ENCODE results near the gene PLA2G4B. TPM values are rescaled to one million over a fixed set of nuclear protein-coding genes. Genes with fewer than 3 reads are reported as not detected.
A peak's percentile ranks its signal among the peaks of the same experiment; 100 is the strongest.

PLA2G4B gene
- total RNA-seq, 2 donors from 2014 or later, result 2.7 to 8.3 TPM

GRCh38 chr15:41885841-41886240 lies 47.2 kb downstream of the PLA2G4B start:
- no peak for ATAC-seq (replicated peaks)
- peaks cover 6% of the 10 kb centered on the region for H3K27me3 Mint-ChIP-seq
- no peaks in the 10 kb centered on the region for H3K9me3 Mint-ChIP-seq
- peaks cover 14% of the 10 kb centered on the region for H3K4me1 Mint-ChIP-seq
- no peak overlapping the region for H3K27ac Mint-ChIP-seq
- no peak overlapping the region for H3K4me3 Mint-ChIP-seq
- H3K36me3 Mint-ChIP-seq (ENCODE audit: low read depth), result no peaks in the 10 kb centered on the region

GRCh38 chr15:41886741-41887140 lies 48.1 kb downstream of the PLA2G4B start:
- H3K36me3 Mint-ChIP-seq (ENCODE audit: low read depth), result no peaks in the 10 kb centered on the region
- H3K9me3 Mint-ChIP-seq, result no peaks in the 10 kb centered on the region
- ATAC-seq (replicated peaks), result no peak
- no peak overlapping the region for H3K4me3 Mint-ChIP-seq
- H3K4me1 Mint-ChIP-seq, result peaks cover 9% of the 10 kb centered on the region
- H3K27ac Mint-ChIP-seq, result no peak overlapping the region
- H3K27me3 Mint-ChIP-seq, result no peaks in the 10 kb centered on the region

GRCh38 chr15:41887161-41887560 lies 48.5 kb downstream of the PLA2G4B start:
- peaks cover 9% of the 10 kb centered on the region for H3K4me1 Mint-ChIP-seq
- peak overlapping the region; percentile 46 for H3K27ac Mint-ChIP-seq
- no peaks in the 10 kb centered on the region for H3K36me3 Mint-ChIP-seq (ENCODE audit: low read depth)
- no peaks in the 10 kb centered on the region for H3K9me3 Mint-ChIP-seq
- no peak for ATAC-seq (replicated peaks)
- H3K27me3 Mint-ChIP-seq, result no peaks in the 10 kb centered on the region
- H3K4me3 Mint-ChIP-seq, result no peak overlapping the region

GRCh38 chr15:41887893-41888292 lies 49.2 kb downstream of the PLA2G4B start:
- Mint-ChIP-seq H3K9me3 (no peaks in the 10 kb centered on the region), H3K27me3 (no peaks in the 10 kb centered on the region), H3K36me3 (ENCODE audit: low read depth) (no peaks in the 10 kb centered on the region), H3K4me3 (no peak overlapping the region), H3K27ac (peak overlapping the region; percentile 46), H3K4me1 (peaks cover 14% of the 10 kb centered on the region)
- ATAC-seq (replicated peaks), result no peak

- H3K4me3 Mint-ChIP-seq, result peak overlapping the region; percentile 34
- no peaks in the 10 kb centered on the region for H3K27me3 Mint-ChIP-seq
- H3K9me3 Mint-ChIP-seq, result no peaks in the 10 kb centered on the region
- ATAC-seq (replicated peaks), result peak; percentile 49
- H3K4me1 Mint-ChIP-seq, result peaks cover 14% of the 10 kb centered on the region
- peak overlapping the region; percentile 85 for H3K27ac Mint-ChIP-seq
- no peaks in the 10 kb centered on the region for H3K36me3 Mint-ChIP-seq (ENCODE audit: low read depth)
These were observed 50.1 kb downstream of the PLA2G4B start for GRCh38 chr15:41888662-41889253.

- Mint-ChIP-seq H3K4me3 (no peak overlapping the region), H3K27ac (peak overlapping the region; percentile 85), H3K4me1 (peaks cover 16% of the 10 kb centered on the region), H3K27me3 (no peaks in the 10 kb centered on the region), H3K36me3 (ENCODE audit: low read depth) (no peaks in the 10 kb centered on the region), H3K9me3 (no peaks in the 10 kb centered on the region)
- no peak for ATAC-seq (replicated peaks)
These were observed 51.5 kb downstream of the PLA2G4B start for GRCh38 chr15:41890050-41890690.

- no peaks in the 10 kb centered on the region for H3K27me3 Mint-ChIP-seq
- H3K4me1 Mint-ChIP-seq, result peaks cover 16% of the 10 kb centered on the region
- H3K9me3 Mint-ChIP-seq, result no peaks in the 10 kb centered on the region
- no peak for ATAC-seq (replicated peaks)
- H3K4me3 Mint-ChIP-seq, result no peak overlapping the region
- H3K36me3 Mint-ChIP-seq (ENCODE audit: low read depth), result no peaks in the 10 kb centered on the region
- peak overlapping the region; percentile 85 for H3K27ac Mint-ChIP-seq
These were observed 52.6 kb downstream of the PLA2G4B start for GRCh38 chr15:41891226-41891625.

GRCh38 chr15:41891946-41892345 lies 53.3 kb downstream of the PLA2G4B start:
- no peak for ATAC-seq (replicated peaks)
- no peaks in the 10 kb centered on the region for H3K9me3 Mint-ChIP-seq
- peak overlapping the region; percentile 70 for H3K27ac Mint-ChIP-seq
- H3K36me3 Mint-ChIP-seq (ENCODE audit: low read depth), result no peaks in the 10 kb centered on the region
- peak overlapping the region; percentile 55 for H3K4me3 Mint-ChIP-seq
- peaks cover 16% of the 10 kb centered on the region for H3K4me1 Mint-ChIP-seq
- H3K27me3 Mint-ChIP-seq, result no peaks in the 10 kb centered on the region

GRCh38 chr15:41892621-41893421 lies 54.2 kb downstream of the PLA2G4B start:
- Mint-ChIP-seq H3K4me1 (peaks cover 16% of the 10 kb centered on the region), H3K27ac (peak overlapping the region; percentile 75), H3K36me3 (ENCODE audit: low read depth) (peaks cover 8% of the 10 kb centered on the region), H3K27me3 (no peaks in the 10 kb centered on the region), H3K4me3 (peak overlapping the region; percentile 55), H3K9me3 (no peaks in the 10 kb centered on the region)
- peak; percentile 55 for ATAC-seq (replicated peaks)

- Mint-ChIP-seq H3K9me3 (no peaks in the 10 kb centered on the region), H3K36me3 (ENCODE audit: low read depth) (peaks cover 16% of the 10 kb centered on the region), H3K4me3 (peak within 1 kb of the TSS; percentile 55), H3K27ac (peak within 1 kb of the TSS; percentile 87), H3K4me1 (peaks cover 13% of the 10 kb centered on the region), H3K27me3 (no peaks in the 10 kb centered on the region)
- ATAC-seq (replicated peaks), result no peak
These were observed 55.0 kb downstream of the PLA2G4B start, which contains the start of gene SPTBN5 for GRCh38 chr15:41893422-41894250. Gene SPTBN5 (minus strand): TSS chr15:41894053. CDS start chr15:41893497, 556 bp downstream.

- H3K4me1 Mint-ChIP-seq, result peaks cover 10% of the 10 kb centered on the region
These were observed 55.7 kb downstream of the PLA2G4B start for GRCh38 chr15:41894251-41894790.

GRCh38 chr15:41894791-41895463 lies 56.3 kb downstream of the PLA2G4B start:
- H3K27me3 Mint-ChIP-seq, result no peaks in the 10 kb centered on the region
- ATAC-seq (replicated peaks), result peak; percentile 95

More at GRCh38 chr15:41894251-41894790, 55.7 kb downstream of the PLA2G4B start:
- peak overlapping the region; percentile 87 for H3K27ac Mint-ChIP-seq
- no peaks in the 10 kb centered on the region for H3K9me3 Mint-ChIP-seq
- peaks cover 23% of the 10 kb centered on the region for H3K36me3 Mint-ChIP-seq (ENCODE audit: low read depth)
- no peaks in the 10 kb centered on the region for H3K27me3 Mint-ChIP-seq
- ATAC-seq (replicated peaks), result peak; percentile 1
- H3K4me3 Mint-ChIP-seq, result peak overlapping the region; percentile 50

GRCh38 chr15:41895491-41895890 lies 56.8 kb downstream of the PLA2G4B start:
- Mint-ChIP-seq H3K27me3 (no peaks in the 10 kb centered on the region), H3K27ac (peak overlapping the region; percentile 87), H3K4me1 (peaks cover 10% of the 10 kb centered on the region), H3K9me3 (no peaks in the 10 kb centered on the region), H3K4me3 (peak overlapping the region; percentile 50), H3K36me3 (ENCODE audit: low read depth) (peaks cover 35% of the 10 kb centered on the region)
- no peak for ATAC-seq (replicated peaks)

More at GRCh38 chr15:41894791-41895463, 56.3 kb downstream of the PLA2G4B start:
- Mint-ChIP-seq H3K9me3 (no peaks in the 10 kb centered on the region), H3K36me3 (ENCODE audit: low read depth) (peaks cover 29% of the 10 kb centered on the region), H3K27ac (peak overlapping the region; percentile 87), H3K4me3 (peak overlapping the region; percentile 50), H3K4me1 (peaks cover 10% of the 10 kb centered on the region)
